HCT116 (cell line): ENCODE data around the gene IP6K3. TPM values are rescaled to one million over a fixed set of nuclear protein-coding genes. Genes with fewer than 3 reads are reported as not detected.

Experiments
- ATAC-seq: fragments of 200-7000 bp; cut with Tn5 transposase; 2 replicates; pipeline ENCODE4 v1.9.1; 2020; ENCODE audit warnings: mild to moderate bottlenecking, moderate library complexity
- BruUV-seq: library from RNA; stranded (reverse); fragments of 400-500 nt; replicated peaks from 2 replicates; lab custom pipeline; 2021; lab: Mats Ljungman, UMichigan
- CTCF ChIA-PET: fragments of 300-600 bp; sonication (Branson Sonifier 250); formaldehyde crosslinking; loops from one replicate; lab custom pipeline; 2021; ENCODE audit warnings: antibody characterized with exemption; lab: Charles Lee
- POLR2A ChIA-PET: fragments of 300-600, 350-600 bp; sonication (Branson Sonifier 250); formaldehyde crosslinking; loops from one replicate; lab custom pipeline; 2021; ENCODE audit warnings: antibody characterized with exemption; lab: Charles Lee
- RAD21 ChIA-PET, 2 experiments: fragments of 300-600 bp; sonication (Branson Sonifier 250); formaldehyde crosslinking; loops; one replicate each; lab custom pipeline; 2023; ENCODE audit warnings: low total read pairs in 2 of 2; ENCODE audit not compliant: uncharacterized antibody in 2 of 2, unreplicated experiment in 2 of 2, low non-redundant PET in 1 of 2; lab: Charles Lee
- DNase-seq: peaks from one replicate; pipeline ENCODE4 v3.0.0-alpha.2; 2010; ENCODE audit warnings: low read depth, low spot score
- H2AFZ ChIP-seq: fragments of 200-600 bp; shearing (Covaris generic), sonication (generic); 2 replicates; pipeline ENCODE4 v1.6.1; 2017; ENCODE audit warnings: low read depth, mixed run types, mixed read lengths, antibody characterized with exemption, low read length; ENCODE audit not compliant: poor library complexity, severe bottlenecking
- H3K27ac ChIP-seq: 2 replicates; pipeline ENCODE4 v1.5.1; 2012; ENCODE audit warnings: low read depth, low read length
- H3K27me3 ChIP-seq: fragments of 200-600 bp; sonication (generic); 2 replicates; pipeline ENCODE4 v1.6.1; 2016; ENCODE audit warnings: mixed run types, low read length, mixed read lengths; ENCODE audit not compliant: insufficient read depth
- H3K36me3 ChIP-seq, 2 experiments: fragments of 200-500 bp in 1 of 2; fragments of 200-600 bp in 1 of 2; sonication (Bioruptor generic) in 1 of 2; sonication (generic) in 1 of 2; 2 replicates each; pipeline versions ENCODE4 v1.5.1 to v1.6.1; 2014 to 2016; ENCODE audit warnings: low read length in 2 of 2, inconsistent platforms in 1 of 2, mixed read lengths in 1 of 2, mixed run types in 1 of 2; ENCODE audit not compliant: insufficient read depth in 2 of 2, control insufficient read depth in 1 of 2
- H3K4me1 ChIP-seq, 2 experiments: fragments of 200-600 bp in 1 of 2; sonication (generic) in 1 of 2; 2 replicates each; pipeline versions ENCODE4 v1.5.1 to v1.6.1; 2012 to 2017; ENCODE audit warnings: low read length in 2 of 2, inconsistent platforms in 1 of 2, mild to moderate bottlenecking in 1 of 2, mixed read lengths in 1 of 2, mixed run types in 1 of 2, moderate library complexity in 1 of 2; ENCODE audit not compliant: insufficient read depth in 2 of 2, control insufficient read depth in 1 of 2
- H3K4me2 ChIP-seq: fragments of 200-600 bp; sonication (generic); 2 replicates; pipeline ENCODE4 v1.6.1; 2017; ENCODE audit warnings: mixed run types, low read length, mixed read lengths
- H3K4me3 ChIP-seq, 2 experiments: fragments of 200-600 bp in 1 of 2; sonication (generic) in 1 of 2; replicated peaks in 1 of 2; 2 replicates each; pipeline ENCODE4 v1.5.1; 2011 to 2016; ENCODE audit warnings: low read length in 2 of 2, control low read depth in 1 of 2, low read depth in 1 of 2, mild to moderate bottlenecking in 1 of 2, mixed read lengths in 1 of 2, mixed run types in 1 of 2
- H3K79me2 ChIP-seq: fragments of 200-600 bp; sonication (generic); 2 replicates; pipeline ENCODE4 v1.6.1; 2017; ENCODE audit warnings: mild to moderate bottlenecking, mixed run types, low read length, moderate library complexity, mixed read lengths; ENCODE audit not compliant: insufficient read depth
- H3K9ac ChIP-seq: fragments of 200-600 bp; sonication (generic); 2 replicates; pipeline ENCODE4 v1.6.1; 2016; ENCODE audit warnings: low read length, mixed read lengths
- H3K9me2 ChIP-seq: fragments of 200-600 bp; sonication (generic), shearing (Covaris generic); 2 replicates; pipeline ENCODE4 v1.6.1; 2017; ENCODE audit warnings: mixed run types, mild to moderate bottlenecking, moderate library complexity; ENCODE audit not compliant: insufficient read depth
- H3K9me3 ChIP-seq, 2 experiments: fragments of 200-500 bp in 1 of 2; fragments of 200-600 bp in 1 of 2; sonication (Bioruptor generic) in 1 of 2; sonication (generic) in 1 of 2; 2 replicates each; pipeline ENCODE4 v1.6.1; 2014 to 2017; ENCODE audit warnings: low read length in 2 of 2, mixed read lengths in 2 of 2, inconsistent platforms in 1 of 2, low read depth in 1 of 2, mild to moderate bottlenecking in 1 of 2, mixed run types in 1 of 2, moderate library complexity in 1 of 2; ENCODE audit not compliant: control insufficient read depth in 1 of 2, insufficient read depth in 1 of 2
- H4K20me1 ChIP-seq: fragments of 200-600 bp; sonication (generic), shearing (Covaris generic); 2 replicates; pipeline ENCODE4 v1.6.1; 2017; ENCODE audit warnings: mixed run types, mild to moderate bottlenecking, moderate library complexity; ENCODE audit not compliant: insufficient read depth
- CEBPB ChIP-seq: IDR thresholded peaks from 2 replicates; pipeline ENCODE4 v1.6.1; 2012; ENCODE audit warnings: low read depth
- EZH2 ChIP-seq: fragments of 200-600 bp; sonication (generic); IDR thresholded peaks from 2 replicates; pipeline ENCODE4 v1.6.1; 2017; ENCODE audit warnings: antibody characterized with exemption, mixed run types
- FOSL1 ChIP-seq: IDR thresholded peaks from 2 replicates; pipeline ENCODE4 v1.6.1; 2012; ENCODE audit warnings: low read depth
- SIN3A ChIP-seq: IDR thresholded peaks from 2 replicates; pipeline ENCODE4 v1.6.1; 2012; ENCODE audit warnings: low read depth
- SP1 ChIP-seq: IDR thresholded peaks from 2 replicates; pipeline ENCODE4 v1.6.1; 2012; ENCODE audit warnings: low read depth
- TCF7L2 ChIP-seq: IDR thresholded peaks from 2 replicates; pipeline ENCODE4 v1.7.0; 2011; ENCODE audit warnings: borderline replicate concordance, inconsistent platforms; ENCODE audit not compliant: insufficient read depth, insufficient read length; ENCODE audit errors: extremely low read depth
- ZNF274 ChIP-seq: fragments of 200-500 bp; sonication (Bioruptor generic); IDR thresholded peaks from 2 replicates; pipeline ENCODE4 v1.6.1; 2014; ENCODE audit warnings: mild to moderate bottlenecking, low read depth, low read length, inconsistent platforms
- intact Hi-C: fragments of 100-400 bp; cut with micrococcal nuclease; formaldehyde crosslinking; loops from 2 replicates; pipeline ENCODE4 v1.10.0; 2022
- total RNA-seq: library from RNA; stranded (reverse); gene quantifications from one replicate; pipeline ENCODE4 v1.2.1, GENCODE V29; 2021; ENCODE audit not compliant: unreplicated experiment

The IP6K3 gene
- total RNA-seq, 1 experiment from 2014 or later = not detected

DNA sequence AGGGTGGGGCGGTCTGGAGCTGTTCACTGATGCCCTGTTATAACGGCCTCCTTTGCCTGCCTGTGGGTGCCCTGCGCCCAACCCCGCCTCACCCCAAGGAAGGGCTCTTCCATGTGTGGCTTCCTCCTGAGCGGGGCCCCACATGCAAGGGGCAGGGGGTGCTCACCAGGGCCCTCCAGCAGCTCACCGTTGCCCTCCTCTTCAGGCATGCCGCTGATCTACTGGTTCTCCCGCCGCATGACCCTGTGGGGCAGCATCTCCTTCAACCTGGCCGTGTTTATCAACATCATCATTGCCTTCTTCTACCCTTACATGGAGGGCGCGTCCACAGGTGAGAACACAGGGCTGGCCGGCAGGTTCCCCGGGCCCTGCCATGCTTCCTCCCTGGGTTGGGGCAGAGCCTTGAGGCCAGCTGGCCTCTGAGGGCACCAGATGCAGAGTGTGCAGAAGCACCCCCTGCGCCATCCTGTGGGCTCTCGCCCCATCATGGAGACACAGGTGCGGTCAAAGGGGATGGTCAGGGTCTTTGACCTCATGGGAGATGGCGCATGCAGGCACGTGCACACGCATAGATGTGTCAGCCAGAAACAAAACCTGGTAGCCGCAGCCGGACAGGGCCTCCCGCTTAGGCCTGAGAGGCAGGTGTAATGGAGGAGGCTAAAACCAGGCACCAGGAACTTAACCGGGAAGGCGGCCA lies 58.1 kb downstream of the IP6K3 start:
- DNase-seq = no peak
- intact Hi-C loops = no loop called here
- ATAC-seq = no peak
- H3K4me3 ChIP-seq = no peak overlapping the region
- CTCF ChIA-PET = no interaction called here
- H4K20me1 ChIP-seq = no peaks in the 10 kb centered on the region
- no peaks in the 10 kb centered on the region for H3K79me2 ChIP-seq
- no peaks in the 10 kb centered on the region for H3K27me3 ChIP-seq
- H3K4me2 ChIP-seq = no peak overlapping the region
- H3K9me3 ChIP-seq = no peaks in the 10 kb centered on the region
- BruUV-seq = no TSS peak
- no peaks in the 10 kb centered on the region for H3K4me1 ChIP-seq
- H3K27ac ChIP-seq = no peak overlapping the region
- RAD21 ChIA-PET = no interaction called here
- no peak overlapping the region for H2AFZ ChIP-seq
- peaks cover 22 to 70% of the 10 kb centered on the region in 2 experiments for H3K36me3 ChIP-seq
- no peak overlapping the region for H3K9ac ChIP-seq
- POLR2A ChIA-PET = no interaction called here
- H3K9me2 ChIP-seq = no peaks in the 10 kb centered on the region
- no peak for TF ChIP-seq CEBPB

DNA sequence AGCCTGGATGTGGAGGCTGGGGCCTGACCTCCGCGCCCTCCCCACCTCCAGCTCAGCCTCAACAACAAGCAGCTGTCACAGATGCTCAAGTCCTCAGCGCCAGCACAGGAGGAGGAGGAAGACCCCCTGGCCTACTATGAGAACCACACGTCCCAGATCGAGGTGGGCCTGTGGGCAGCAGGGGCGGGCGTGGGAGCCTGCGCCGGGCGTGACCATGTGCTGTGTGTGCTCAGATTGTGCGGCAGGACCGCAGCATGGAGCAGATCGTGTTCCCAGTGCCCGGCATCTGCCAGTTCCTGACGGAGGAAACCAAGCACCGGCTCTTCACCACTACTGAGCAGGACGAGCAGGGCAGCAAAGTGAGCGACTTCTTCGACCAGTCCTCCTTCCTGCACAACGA lies 58.7 kb downstream of the IP6K3 start:
- ChIA-PET RAD21 (no interaction called here), POLR2A (no interaction called here), CTCF (no interaction called here)
- H3K9me3 ChIP-seq = no peaks in the 10 kb centered on the region
- no peak overlapping the region for H2AFZ ChIP-seq
- DNase-seq = no peak
- no peaks in the 10 kb centered on the region for H3K4me1 ChIP-seq
- no peaks in the 10 kb centered on the region for H4K20me1 ChIP-seq
- intact Hi-C loops = no loop called here
- BruUV-seq = no TSS peak
- TF ChIP-seq EZH2 (no peak), FOSL1 (no peak), SIN3A (no peak), ZNF274 (no peak), TCF7L2 (no peak), SP1 (no peak)
- no peak overlapping the region for H3K27ac ChIP-seq
- no peaks in the 10 kb centered on the region for H3K27me3 ChIP-seq
- H3K79me2 ChIP-seq = no peaks in the 10 kb centered on the region
- no peak overlapping the region for H3K4me3 ChIP-seq
- no peak overlapping the region for H3K4me2 ChIP-seq
- H3K9ac ChIP-seq = no peak overlapping the region
- no peaks in the 10 kb centered on the region for H3K9me2 ChIP-seq
- peaks cover 22 to 73% of the 10 kb centered on the region in 2 experiments for H3K36me3 ChIP-seq
- ATAC-seq = no peak
